GM21526 (cell line): Measurements from ENCODE around the gene CERS6.
"Not testable (repeated sequence)": the region's sequence is repeated elsewhere in the genome, so short reads cannot be mapped to it uniquely, and the experiment has no call there.

Experiments
- ATAC-seq: cut with Tn5 transposase; IDR thresholded peaks from one replicate; pipeline ENCODE4 v1.9.1; 2021; ENCODE audit warnings: moderate library complexity; ENCODE audit not compliant: unreplicated experiment, low FRiP score

Gene CERS6

GRCh38 chr2:168455645-168456520 is at the start of gene CERS6:
CERS6 (plus strand) TSS chr2:168456272; CDS start chr2:168456449, 177 bp downstream.
- peak; percentile 94 for ATAC-seq

GRCh38 chr2:168412301-168412700 is 43.8 kb upstream of the CERS6 start:
- not testable (repeated sequence) for ATAC-seq

- ATAC-seq: not testable (repeated sequence)
These were observed 43.0 kb upstream of the CERS6 start for GRCh38 chr2:168413101-168413500.

GRCh38 chr2:168416555-168416954 is 39.5 kb upstream of the CERS6 start:
- no peak for ATAC-seq

- no peak for ATAC-seq
These were observed 33.5 kb upstream of the CERS6 start for GRCh38 chr2:168422584-168422983.

GRCh38 chr2:168424112-168424951 is 31.7 kb upstream of the CERS6 start:
- ATAC-seq: no peak

- no peak for ATAC-seq
These were observed 31.1 kb upstream of the CERS6 start for GRCh38 chr2:168424971-168425370.

GRCh38 chr2:168426861-168427260 is 29.2 kb upstream of the CERS6 start:
- no peak for ATAC-seq

GRCh38 chr2:168427451-168427850 is 28.6 kb upstream of the CERS6 start:
- no peak for ATAC-seq

GRCh38 chr2:168428431-168428830 is 27.6 kb upstream of the CERS6 start:
- no peak for ATAC-seq

- no peak for ATAC-seq
These were observed 26.1 kb upstream of the CERS6 start for GRCh38 chr2:168429988-168430387.

- no peak for ATAC-seq
These were observed 25.6 kb upstream of the CERS6 start for GRCh38 chr2:168430431-168430830.

GRCh38 chr2:168431301-168432024 is 24.6 kb upstream of the CERS6 start:
- no peak for ATAC-seq

GRCh38 chr2:168432100-168432499 is 24.0 kb upstream of the CERS6 start:
- no peak for ATAC-seq

- ATAC-seq: peak; percentile 63
These were observed 23.4 kb upstream of the CERS6 start for GRCh38 chr2:168432565-168433186.

GRCh38 chr2:168433527-168433926 is 22.5 kb upstream of the CERS6 start:
- no peak for ATAC-seq

GRCh38 chr2:168434146-168434545 is 21.9 kb upstream of the CERS6 start:
- ATAC-seq: no peak

GRCh38 chr2:168436840-168437239 is 19.2 kb upstream of the CERS6 start:
- no peak for ATAC-seq

- ATAC-seq: no peak
These were observed 17.5 kb upstream of the CERS6 start for GRCh38 chr2:168438553-168438952.

- no peak for ATAC-seq
These were observed 16.5 kb upstream of the CERS6 start for GRCh38 chr2:168439536-168439935.
